ENCODE data around the gene RFC2. TPM values are rescaled to one million over a fixed set of nuclear protein-coding genes. Genes with fewer than 3 reads are reported as not detected.
A peak's percentile ranks its signal among the peaks of the same experiment; 100 is the strongest.

RFC2 gene
- total RNA-seq, 1 experiment from 2014 or later = 73.6 TPM

- H3K23ac ChIP-seq (ENCODE audit: insufficient read length, low read depth, low read length) = no peak overlapping the region
- no peak overlapping the region for H3K27ac ChIP-seq (ENCODE audit: insufficient read length, low read depth, low read length)
- Mint-ChIP-seq H3K9me3 (no peaks in the 10 kb centered on the region), H3K4me1 (peaks cover 3 to 4% of the 10 kb centered on the region in 2 experiments), H3K4me3 (no peak overlapping the region), H3K36me3 (ENCODE audit: insufficient read depth in 1 of 3, low read depth in 3 of 3) (peaks cover 0 to 4% (median 0%) of the 10 kb centered on the region in 3 experiments; a peak in 2 of 7 replicates), H3K27ac (no peak overlapping the region), H3K27me3 (ENCODE audit: low read depth) (no peaks in the 10 kb centered on the region; the same call in none of the 2 replicates)
- no peak overlapping the region for H3K9ac ChIP-seq (ENCODE audit: extremely low read depth, insufficient read length, low read length)
- no peak overlapping the region for H3K18ac ChIP-seq (ENCODE audit: insufficient read length, low read depth, low read length)
- H4K91ac ChIP-seq (ENCODE audit: insufficient read length, low read depth, low read length) = no peak overlapping the region
- no peak overlapping the region for H2BK120ac ChIP-seq (ENCODE audit: low read depth, low read length, poor library complexity, severe bottlenecking)
- no peak overlapping the region for H2AK5ac ChIP-seq (ENCODE audit: insufficient read length, low read length)
- H3T11ph ChIP-seq (ENCODE audit: low read length) = no peak overlapping the region
- no peak overlapping the region for H3K4ac ChIP-seq (ENCODE audit: low read depth, low read length)
- no peak overlapping the region for H3K4me2 ChIP-seq (ENCODE audit: insufficient read depth, insufficient read length, low read length)
- H4K20me1 ChIP-seq (ENCODE audit: control insufficient read depth, insufficient read depth, insufficient read length) = peaks cover 3% of the 10 kb centered on the region
- no peak overlapping the region for H2BK15ac ChIP-seq (ENCODE audit: low read depth, low read length)
- peak; percentile 68 for TF ChIP-seq CTCF (conservative IDR thresholded peaks at IDR 0.05)
- H3K23me2 ChIP-seq (ENCODE audit: insufficient read length, low read depth, low read length, poor library complexity, severe bottlenecking) = peaks cover 2% of the 10 kb centered on the region
- H3K79me2 ChIP-seq (ENCODE audit: insufficient read depth, low read length) = no peaks in the 10 kb centered on the region
- no peak overlapping the region for H4K8ac ChIP-seq (replicated peaks; ENCODE audit: insufficient read length, low read depth, low read length)
- H3K27me3 ChIP-seq (ENCODE audit: insufficient read depth, low read length) = no peaks in the 10 kb centered on the region
- DNase-seq = peak; percentile 49
- H3K56ac ChIP-seq (ENCODE audit: insufficient read length, low read depth, low read length) = no peak overlapping the region
- no peak overlapping the region for H2BK12ac ChIP-seq (ENCODE audit: insufficient read length, low read depth, low read length)
- no peak overlapping the region for H3K14ac ChIP-seq (ENCODE audit: insufficient read depth, low read length)
- no peaks in the 10 kb centered on the region for H3K9me3 ChIP-seq (ENCODE audit: control insufficient read depth, low read depth, low read length)
- no peak overlapping the region for H2AFZ ChIP-seq (ENCODE audit: low read length)
- H2BK20ac ChIP-seq (ENCODE audit: low read depth, low read length, poor library complexity, severe bottlenecking) = no peak overlapping the region
- no peak overlapping the region for H2BK5ac ChIP-seq (ENCODE audit: insufficient read length, low read length)
- H4K5ac ChIP-seq (ENCODE audit: insufficient read length, low read depth, low read length) = no peak overlapping the region
- H3K4me1 ChIP-seq (ENCODE audit: insufficient read depth, low read length) = no peaks in the 10 kb centered on the region
- WGBS (ENCODE audit: extremely low coverage, insufficient read length, low lambda C conversion rate) = no CpG with 5 or more reads among the region's 12 CpGs
- no peaks in the 10 kb centered on the region for H3K79me1 ChIP-seq (ENCODE audit: insufficient read depth, low read depth, low read length, poor library complexity, severe bottlenecking)
These were observed 51.2 kb downstream of the RFC2 start for GRCh38 chr7:74202841-74203556.

Measured in H9 (cell line).